ENCODE data around the gene SRPK2.

SRPK2 gene

GRCh38 chr7:105219771-105220160 lies 169.0 kb downstream of the SRPK2 start:
- H3K36me3 Mint-ChIP-seq (ENCODE audit: low read depth), result peaks cover 11% of the 10 kb centered on the region
- no peaks in the 10 kb centered on the region for H3K27me3 Mint-ChIP-seq (ENCODE audit: low read depth)

GRCh38 chr7:105218939-105219770 lies 169.6 kb downstream of the SRPK2 start:
- Mint-ChIP-seq H3K27ac (no peak overlapping the region), H3K36me3 (ENCODE audit: low read depth) (peaks cover 13% of the 10 kb centered on the region), H3K9me3 (peaks cover 3% of the 10 kb centered on the region), H3K4me3 (no peak overlapping the region), H3K27me3 (ENCODE audit: low read depth) (no peaks in the 10 kb centered on the region), H3K4me1 (peaks cover 27% of the 10 kb centered on the region)
- no peak for TF ChIP-seq CTCF (IDR thresholded peaks at IDR 0.05; ENCODE audit: unreplicated experiment in 3 of 3)

More at GRCh38 chr7:105219771-105220160, 169.0 kb downstream of the SRPK2 start:
- H3K4me3 Mint-ChIP-seq, result no peak overlapping the region
- TF ChIP-seq CTCF (IDR thresholded peaks at IDR 0.05; ENCODE audit: unreplicated experiment in 3 of 3), result no peak
- H3K27ac Mint-ChIP-seq, result no peak overlapping the region
- peaks cover 30% of the 10 kb centered on the region for H3K4me1 Mint-ChIP-seq
- H3K9me3 Mint-ChIP-seq, result peaks cover 3% of the 10 kb centered on the region

DNA sequence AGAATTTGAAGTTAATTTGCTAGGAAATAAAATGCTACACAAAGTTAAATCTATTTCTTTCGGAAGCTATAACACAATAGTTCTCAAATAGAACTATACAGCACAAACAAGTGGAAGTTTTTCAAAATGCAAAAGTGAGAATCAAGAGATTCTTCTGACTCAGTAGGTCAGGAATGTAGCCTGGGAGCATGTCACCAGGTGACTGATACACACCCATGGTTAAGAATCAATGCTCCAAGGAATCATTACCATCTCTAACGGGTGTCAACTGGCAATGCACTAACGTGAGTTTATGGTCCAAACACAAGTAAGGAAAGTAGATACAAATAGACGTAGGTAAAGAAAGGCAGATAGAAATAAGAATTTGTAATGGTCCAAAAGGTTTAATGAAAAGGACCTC lies 170.5 kb downstream of the SRPK2 start:
- Mint-ChIP-seq H3K36me3 (ENCODE audit: low read depth) (peaks cover 13% of the 10 kb centered on the region), H3K27me3 (ENCODE audit: low read depth) (no peaks in the 10 kb centered on the region), H3K27ac (no peak overlapping the region), H3K4me1 (peaks cover 23% of the 10 kb centered on the region), H3K9me3 (peaks cover 4% of the 10 kb centered on the region), H3K4me3 (no peak overlapping the region)
- TF ChIP-seq CTCF (IDR thresholded peaks at IDR 0.05; ENCODE audit: unreplicated experiment in 3 of 3), result no peak

- H3K27ac Mint-ChIP-seq, result no peak overlapping the region
- no peaks in the 10 kb centered on the region for H3K27me3 Mint-ChIP-seq (ENCODE audit: low read depth)
- no peak overlapping the region for H3K4me3 Mint-ChIP-seq
- TF ChIP-seq CTCF (IDR thresholded peaks at IDR 0.05; ENCODE audit: unreplicated experiment in 3 of 3), result no peak
- H3K4me1 Mint-ChIP-seq, result peaks cover 14% of the 10 kb centered on the region
- H3K36me3 Mint-ChIP-seq (ENCODE audit: low read depth), result peaks cover 18% of the 10 kb centered on the region
- peaks cover 7% of the 10 kb centered on the region for H3K9me3 Mint-ChIP-seq
Observed at GRCh38 chr7:105216786-105217185, 171.9 kb downstream of the SRPK2 start.

GRCh38 chr7:105215821-105216220 lies 172.9 kb downstream of the SRPK2 start:
- Mint-ChIP-seq H3K9me3 (peaks cover 7% of the 10 kb centered on the region), H3K27me3 (ENCODE audit: low read depth) (no peaks in the 10 kb centered on the region), H3K27ac (no peak overlapping the region), H3K4me3 (no peak overlapping the region), H3K36me3 (ENCODE audit: low read depth) (peaks cover 18% of the 10 kb centered on the region), H3K4me1 (peaks cover 20% of the 10 kb centered on the region)
- no peak for TF ChIP-seq CTCF (IDR thresholded peaks at IDR 0.05; ENCODE audit: unreplicated experiment in 3 of 3)

DNA sequence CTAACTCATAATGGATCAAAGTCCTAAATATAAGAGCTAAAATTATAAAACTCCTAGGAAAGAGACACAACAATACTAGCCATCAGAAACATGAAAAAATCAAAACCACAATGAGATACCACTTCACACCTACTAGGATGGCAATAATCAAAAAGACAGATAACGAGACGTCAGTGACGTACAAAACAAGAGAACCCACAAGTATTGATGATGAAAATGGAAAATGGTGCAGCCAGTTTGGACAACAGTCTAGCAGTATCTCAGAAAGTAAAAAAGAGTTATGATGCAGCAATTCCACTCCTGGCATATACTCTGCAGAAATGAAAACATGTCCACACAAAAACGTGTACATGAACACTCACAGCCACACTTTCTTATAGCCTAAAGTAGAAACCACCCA lies 173.5 kb downstream of the SRPK2 start:
- Mint-ChIP-seq H3K4me1 (peaks cover 27% of the 10 kb centered on the region), H3K9me3 (peaks cover 7% of the 10 kb centered on the region), H3K4me3 (no peak overlapping the region), H3K27ac (no peak overlapping the region), H3K27me3 (ENCODE audit: low read depth) (no peaks in the 10 kb centered on the region), H3K36me3 (ENCODE audit: low read depth) (peaks cover 18% of the 10 kb centered on the region)
- no peak for TF ChIP-seq CTCF (IDR thresholded peaks at IDR 0.05; ENCODE audit: unreplicated experiment in 3 of 3)

Measured in nephron (organoid).